GM10847 (cell line): ENCODE measurements around the gene SDHAF3.

Source experiments
- POLR2A ChIP-seq: IDR thresholded peaks from 2 replicates; pipeline ENCODE4 v1.6.1; 2011; ENCODE audit not compliant: insufficient read length; ENCODE audit errors: extremely low read depth

The SDHAF3 gene

GRCh38 chr7:97187067-97187466 lies 69.6 kb downstream of the SDHAF3 start:
- no peak for TF ChIP-seq POLR2A

DNA sequence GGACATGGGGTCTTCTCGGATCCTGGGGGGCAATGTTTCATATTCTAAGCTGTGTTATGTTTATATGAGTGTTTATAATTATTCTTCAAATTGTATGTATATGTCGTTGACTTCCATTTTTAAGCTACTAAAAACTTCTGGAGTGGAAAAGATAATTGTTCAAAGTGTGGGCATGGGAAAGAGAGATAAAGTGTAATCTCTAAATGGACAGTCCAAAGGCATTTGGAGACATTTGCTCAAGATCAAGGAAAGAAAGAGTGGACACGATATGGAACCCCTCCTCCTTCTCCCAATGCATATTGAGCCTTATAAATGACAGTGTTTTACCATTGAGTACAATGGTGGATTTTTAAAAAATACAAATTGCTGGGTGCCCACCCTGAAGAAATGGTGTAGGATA lies 81.1 kb downstream of the SDHAF3 start:
- TF ChIP-seq POLR2A: no peak

GRCh38 chr7:97200018-97200417 lies 82.5 kb downstream of the SDHAF3 start:
- TF ChIP-seq POLR2A: no peak

GRCh38 chr7:97203957-97204356 lies 86.5 kb downstream of the SDHAF3 start:
- no peak for TF ChIP-seq POLR2A

- TF ChIP-seq POLR2A: no peak
Measured at GRCh38 chr7:97204821-97205220, 87.3 kb downstream of the SDHAF3 start.

DNA sequence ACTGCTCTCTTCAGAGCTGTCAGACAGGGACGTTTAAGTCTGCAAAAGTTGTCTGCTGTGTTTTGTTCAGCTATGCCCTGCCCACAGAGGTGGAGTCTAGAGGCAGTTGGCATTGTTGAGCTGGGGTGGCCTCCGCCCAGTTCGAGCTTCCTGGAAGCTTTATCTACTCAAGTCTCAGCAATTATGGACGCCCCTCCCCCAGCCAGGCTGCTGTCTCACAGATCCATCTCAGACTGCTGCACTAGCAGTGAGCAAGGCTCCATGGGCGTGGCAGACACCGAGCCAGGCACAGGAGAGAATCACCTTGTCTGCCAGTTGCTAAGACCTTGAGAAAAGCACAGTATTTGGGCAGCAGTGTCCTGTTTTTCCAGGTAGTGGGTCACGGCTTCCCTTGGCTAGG lies 98.1 kb downstream of the SDHAF3 start:
- no peak for TF ChIP-seq POLR2A

- TF ChIP-seq POLR2A: no peak
Measured at GRCh38 chr7:97218767-97219166, 101.3 kb downstream of the SDHAF3 start.

GRCh38 chr7:97219237-97219636 lies 101.7 kb downstream of the SDHAF3 start:
- TF ChIP-seq POLR2A: no peak

GRCh38 chr7:97224316-97224715 lies 106.8 kb downstream of the SDHAF3 start:
- TF ChIP-seq POLR2A: no peak

GRCh38 chr7:97226541-97226940 lies 109.0 kb downstream of the SDHAF3 start:
- TF ChIP-seq POLR2A: no peak
